OCI-LY1 (cell line): Measurements from ENCODE around the gene HTRA3.

Experiments
- H2AFZ ChIP-seq: fragments of 200-600 bp; sonication (generic), shearing (Covaris generic); 2 replicates; pipeline ENCODE4 v1.6.0; 2014; ENCODE audit warnings: antibody characterized with exemption, mild to moderate bottlenecking, low read length
- H3F3A ChIP-seq: fragments of 200-600 bp; sonication (generic), shearing (Covaris generic); 2 replicates; pipeline ENCODE4 v1.6.0; 2014; ENCODE audit warnings: mild to moderate bottlenecking, antibody characterized with exemption, low read length, moderate library complexity; ENCODE audit not compliant: insufficient read depth
- H3K27ac ChIP-seq: fragments of 200-600 bp; sonication (generic); 2 replicates; pipeline ENCODE4 v1.5.1; 2014; ENCODE audit warnings: low read length, mixed run types, mild to moderate bottlenecking, low read depth; ENCODE audit not compliant: poor library complexity, severe bottlenecking
- H3K27me3 ChIP-seq: fragments of 200-600 bp; sonication (generic); 2 replicates; pipeline ENCODE4 v1.6.0; 2014; ENCODE audit warnings: antibody characterized with exemption, mild to moderate bottlenecking, low read length, moderate library complexity; ENCODE audit not compliant: insufficient read depth
- H3K36me3 ChIP-seq: fragments of 200-600 bp; sonication (generic); 2 replicates; pipeline ENCODE4 v1.6.1; 2014; ENCODE audit warnings: mild to moderate bottlenecking, antibody characterized with exemption, low read length, moderate library complexity, mixed read lengths; ENCODE audit not compliant: insufficient read depth
- H3K4me1 ChIP-seq: fragments of 200-600 bp; sonication (generic); 2 replicates; pipeline ENCODE4 v1.5.1; 2014; ENCODE audit warnings: mild to moderate bottlenecking, low read length, moderate library complexity; ENCODE audit not compliant: insufficient read depth, severe bottlenecking
- H3K4me2 ChIP-seq: fragments of 200-600 bp; sonication (generic), shearing (Covaris generic); 2 replicates; pipeline ENCODE4 v1.6.1; 2014; ENCODE audit warnings: low read length
- H3K4me3 ChIP-seq: fragments of 200-600 bp; sonication (generic); 2 replicates; pipeline ENCODE4 v1.5.1; 2014; ENCODE audit warnings: low read length, low read depth, mild to moderate bottlenecking, mixed read lengths; ENCODE audit not compliant: poor library complexity, severe bottlenecking
- H3K79me2 ChIP-seq: fragments of 200-600 bp; shearing (Covaris generic); 2 replicates; pipeline ENCODE4 v1.6.1; 2016; ENCODE audit warnings: mixed run types, low read length, mixed read lengths; ENCODE audit not compliant: insufficient read depth
- H3K9ac ChIP-seq: fragments of 200-600 bp; sonication (generic), shearing (Covaris generic); 2 replicates; pipeline ENCODE4 v1.6.1; 2014; ENCODE audit warnings: mild to moderate bottlenecking, low read length, mixed read lengths
- H3K9me2 ChIP-seq: fragments of 200-600 bp; sonication (generic), shearing (Covaris generic); 2 replicates; pipeline ENCODE4 v1.6.1; 2014; ENCODE audit warnings: low read depth, mild to moderate bottlenecking, low read length, mixed read lengths
- H3K9me3 ChIP-seq: fragments of 200-600 bp; shearing (Covaris generic); 2 replicates; pipeline ENCODE4 v1.6.1; 2014; ENCODE audit warnings: low read length, mixed read lengths
- H4K20me1 ChIP-seq: fragments of 200-600 bp; sonication (generic), shearing (Covaris generic); 2 replicates; pipeline ENCODE4 v1.6.0; 2016; ENCODE audit warnings: mild to moderate bottlenecking, low read length; ENCODE audit not compliant: insufficient read depth
- EZH2 ChIP-seq: fragments of 200-600 bp; sonication (generic), shearing (Covaris generic); IDR thresholded peaks from 2 replicates; pipeline ENCODE4 v1.8.0; 2017; ENCODE audit warnings: borderline replicate concordance, mixed run types, mild to moderate bottlenecking, antibody characterized with exemption, low read length, moderate library complexity, mixed read lengths
- TF ChIP-seq, protein P1 (sequence below): fragments of 200-600 bp; sonication (generic), shearing (Covaris generic); IDR thresholded peaks from 2 replicates; pipeline ENCODE4 v1.5.1; 2017; ENCODE audit warnings: mild to moderate bottlenecking, antibody characterized with exemption, low read length, moderate library complexity, mixed read lengths

Gene HTRA3

DNA sequence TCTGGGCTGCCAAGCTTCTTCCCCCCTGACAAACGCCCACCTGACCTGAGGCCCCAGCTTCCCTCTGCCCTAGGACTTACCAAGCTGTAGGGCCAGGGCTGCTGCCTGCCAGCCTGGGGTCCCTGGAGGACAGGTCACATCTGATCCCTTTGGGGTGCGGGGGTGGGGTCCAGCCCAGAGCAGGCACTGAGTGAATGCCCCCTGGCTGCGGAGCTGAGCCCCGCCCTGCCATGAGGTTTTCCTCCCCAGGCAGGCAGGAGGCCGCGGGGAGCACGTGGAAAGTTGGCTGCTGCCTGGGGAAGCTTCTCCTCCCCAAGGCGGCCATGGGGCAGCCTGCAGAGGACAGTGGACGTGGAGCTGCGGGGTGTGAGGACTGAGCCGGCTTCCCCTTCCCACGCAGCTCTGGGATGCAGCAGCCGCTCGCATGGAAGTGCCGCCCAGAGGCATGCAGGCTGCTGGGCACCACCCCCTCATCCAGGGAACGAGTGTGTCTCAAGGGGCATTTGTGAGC, 37.0 kb downstream of the HTRA3 start:
- Histone ChIP-seq H3K4me3 (no peak overlapping the region), H3K27ac (no peak overlapping the region), H3K27me3 (no peaks in the 10 kb centered on the region), H3K79me2 (no peaks in the 10 kb centered on the region), H3F3A (no peaks in the 10 kb centered on the region), H3K36me3 (no peaks in the 10 kb centered on the region; the same call in 1 of the 2 replicates), H3K4me2 (no peak overlapping the region), H3K9me3 (no peaks in the 10 kb centered on the region), H3K4me1 (peaks cover 21% of the 10 kb centered on the region), H3K9me2 (no peaks in the 10 kb centered on the region), H4K20me1 (no peaks in the 10 kb centered on the region), H2AFZ (no peak overlapping the region), H3K9ac (no peak overlapping the region)
- TF ChIP-seq, protein P1, sequence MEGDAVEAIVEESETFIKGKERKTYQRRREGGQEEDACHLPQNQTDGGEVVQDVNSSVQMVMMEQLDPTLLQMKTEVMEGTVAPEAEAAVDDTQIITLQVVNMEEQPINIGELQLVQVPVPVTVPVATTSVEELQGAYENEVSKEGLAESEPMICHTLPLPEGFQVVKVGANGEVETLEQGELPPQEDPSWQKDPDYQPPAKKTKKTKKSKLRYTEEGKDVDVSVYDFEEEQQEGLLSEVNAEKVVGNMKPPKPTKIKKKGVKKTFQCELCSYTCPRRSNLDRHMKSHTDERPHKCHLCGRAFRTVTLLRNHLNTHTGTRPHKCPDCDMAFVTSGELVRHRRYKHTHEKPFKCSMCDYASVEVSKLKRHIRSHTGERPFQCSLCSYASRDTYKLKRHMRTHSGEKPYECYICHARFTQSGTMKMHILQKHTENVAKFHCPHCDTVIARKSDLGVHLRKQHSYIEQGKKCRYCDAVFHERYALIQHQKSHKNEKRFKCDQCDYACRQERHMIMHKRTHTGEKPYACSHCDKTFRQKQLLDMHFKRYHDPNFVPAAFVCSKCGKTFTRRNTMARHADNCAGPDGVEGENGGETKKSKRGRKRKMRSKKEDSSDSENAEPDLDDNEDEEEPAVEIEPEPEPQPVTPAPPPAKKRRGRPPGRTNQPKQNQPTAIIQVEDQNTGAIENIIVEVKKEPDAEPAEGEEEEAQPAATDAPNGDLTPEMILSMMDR = no peak
- TF ChIP-seq EZH2 = no peak

DNA sequence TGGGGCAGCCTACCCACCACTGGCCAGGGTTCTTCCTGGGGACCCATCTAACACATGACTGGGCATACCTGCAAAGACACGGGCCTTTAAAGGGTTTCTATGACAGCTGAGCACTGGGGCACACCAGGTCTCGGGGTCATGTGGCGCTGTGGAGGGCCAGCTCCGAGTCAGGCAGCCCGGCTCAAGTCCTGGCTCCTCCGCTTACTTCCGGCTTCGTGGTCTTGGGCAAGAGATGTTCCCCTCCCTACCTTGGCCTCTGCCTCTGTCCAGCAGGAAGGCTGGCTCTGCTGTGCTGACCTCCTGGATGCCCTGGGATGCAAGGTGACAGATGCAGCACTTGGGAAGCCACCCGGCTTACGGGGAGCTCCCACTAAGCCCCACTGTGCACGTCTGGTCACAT, 37.6 kb downstream of the HTRA3 start:
- Histone ChIP-seq H4K20me1 (no peaks in the 10 kb centered on the region), H3K9me2 (no peaks in the 10 kb centered on the region), H3K79me2 (no peaks in the 10 kb centered on the region), H3K4me1 (peaks cover 21% of the 10 kb centered on the region), H3K9me3 (no peaks in the 10 kb centered on the region), H3K4me3 (no peak overlapping the region), H3K36me3 (no peaks in the 10 kb centered on the region; the same call in 1 of the 2 replicates), H3K4me2 (no peak overlapping the region), H3K9ac (no peak overlapping the region), H3K27me3 (no peaks in the 10 kb centered on the region), H2AFZ (no peak overlapping the region), H3K27ac (no peak overlapping the region), H3F3A (no peaks in the 10 kb centered on the region)
- TF ChIP-seq EZH2 = no peak
- TF ChIP-seq, protein P1 = no peak

DNA sequence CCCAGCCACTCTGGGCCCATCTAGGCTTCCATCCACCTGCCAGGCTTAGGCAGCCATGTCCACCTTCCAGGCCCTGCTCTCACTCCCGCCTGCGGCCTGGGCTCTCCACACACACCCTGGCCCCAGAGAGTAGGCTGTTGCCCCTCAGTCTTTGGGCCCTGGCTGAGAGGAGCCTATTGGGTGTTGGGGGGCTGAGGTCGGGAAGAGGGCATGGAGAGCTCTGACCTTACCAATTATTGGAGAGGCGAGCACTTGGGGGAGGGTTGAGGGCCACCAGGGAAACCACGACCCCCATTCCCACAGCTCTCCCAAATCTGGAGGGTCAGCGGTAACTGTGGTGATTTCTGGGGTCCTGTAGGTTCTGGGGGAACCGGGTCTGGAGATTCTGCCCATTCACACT, 38.2 kb downstream of the HTRA3 start:
- no peaks in the 10 kb centered on the region for H3K79me2 ChIP-seq
- H3K9ac ChIP-seq = no peak overlapping the region
- H3K4me3 ChIP-seq = no peak overlapping the region
- no peak overlapping the region for H3K4me2 ChIP-seq
- H3K36me3 ChIP-seq = no peaks in the 10 kb centered on the region; the same call in 1 of the 2 replicates
- TF ChIP-seq, protein P1 = no peak
- no peak for TF ChIP-seq EZH2
- no peak overlapping the region for H2AFZ ChIP-seq
- H3K9me3 ChIP-seq = no peaks in the 10 kb centered on the region
- no peak overlapping the region for H3K27ac ChIP-seq
- H4K20me1 ChIP-seq = no peaks in the 10 kb centered on the region
- no peaks in the 10 kb centered on the region for H3F3A ChIP-seq
- no peaks in the 10 kb centered on the region for H3K27me3 ChIP-seq
- peaks cover 21% of the 10 kb centered on the region for H3K4me1 ChIP-seq
- H3K9me2 ChIP-seq = no peaks in the 10 kb centered on the region
